AG04450 (cell line): ENCODE data around the gene ATG2A. TPM values are rescaled to one million over a fixed set of nuclear protein-coding genes. Genes with fewer than 3 reads are reported as not detected.

Source experiments
- CTCF ChIA-PET: fragments of 300-600, 350-600 bp; formaldehyde crosslinking; extraction: SDS; loops from one replicate; lab custom pipeline; 2022; ENCODE audit warnings: antibody characterized with exemption, inconsistent platforms; lab: Charles Lee
- POLR2A ChIA-PET: fragments of 350-600 bp; formaldehyde crosslinking; extraction: SDS; loops from one replicate; lab custom pipeline; 2021; ENCODE audit warnings: antibody characterized with exemption, inconsistent platforms; lab: Yijun Ruan, JAX
- DNase-seq: peaks from one replicate; pipeline ENCODE4 v3.0.0-alpha.2; 2011; ENCODE audit warnings: low read depth, low spot score
- H3K27ac ChIP-seq: one replicate; pipeline ENCODE4 v1.5.1; 2012; ENCODE audit warnings: low read depth, low read length, control low read depth
- H3K27me3 ChIP-seq: one replicate; pipeline ENCODE4 v1.6.0; 2012; ENCODE audit warnings: low read length; ENCODE audit not compliant: control insufficient read depth, insufficient read depth
- H3K4me3 ChIP-seq: 2 replicates; pipeline ENCODE4 v1.5.1; 2011; ENCODE audit warnings: mild to moderate bottlenecking, low read depth, low read length, control low read depth
- H3K9me3 ChIP-seq: 2 replicates; pipeline ENCODE4 v1.5.1; 2012; ENCODE audit warnings: low read length; ENCODE audit not compliant: control insufficient read depth, insufficient read depth
- CTCF ChIP-seq: IDR thresholded peaks from 2 replicates; pipeline ENCODE4 v1.5.1; 2011; ENCODE audit warnings: low read depth, low read length, control low read depth, inconsistent platforms
- polyA plus RNA-seq: library from polyadenylated mRNA; depleted of rRNA; stranded (reverse); fragments of >200 nt; gene quantifications from 2 replicates; pipeline ENCODE4 v1.2.3, GENCODE V29; 2011

ATG2A gene
- polyA plus RNA-seq, 1 experiment = 3.7 TPM

GRCh38 chr11:64898076-64898445 lies 18.9 kb downstream of the ATG2A start:
- ChIA-PET CTCF (no interaction called here), POLR2A (interaction anchor here (0.6 kb wide), 1 partner anchor 56 kb away, joined by 4 read pairs; no protein-coding TSS in a partner anchor)
- Histone ChIP-seq H3K9me3 (no peaks in the 10 kb centered on the region; the same call in 1 of the 2 replicates), H3K27me3 (no peaks in the 10 kb centered on the region), H3K4me3 (no peak overlapping the region), H3K27ac (no peak overlapping the region)
- DNase-seq = no peak
- no peak for TF ChIP-seq CTCF

GRCh38 chr11:64897381-64898075 lies 19.5 kb downstream of the ATG2A start:
- TF ChIP-seq CTCF = no peak
- DNase-seq = no peak
- POLR2A ChIA-PET = interaction anchor here (0.7 kb wide), 1 partner anchor 99 kb away, joined by 5 read pairs; the partner anchor contains the start of gene BATF2
- no peaks in the 10 kb centered on the region; the same call in 1 of the 2 replicates for H3K9me3 ChIP-seq
- no peak overlapping the region for H3K27ac ChIP-seq
- no peaks in the 10 kb centered on the region for H3K27me3 ChIP-seq
- no peak overlapping the region for H3K4me3 ChIP-seq
- CTCF ChIA-PET = interaction anchor here (1.1 kb wide), 1 partner anchor 10 kb away, joined by 4 read pairs; no protein-coding TSS in a partner anchor

DNA sequence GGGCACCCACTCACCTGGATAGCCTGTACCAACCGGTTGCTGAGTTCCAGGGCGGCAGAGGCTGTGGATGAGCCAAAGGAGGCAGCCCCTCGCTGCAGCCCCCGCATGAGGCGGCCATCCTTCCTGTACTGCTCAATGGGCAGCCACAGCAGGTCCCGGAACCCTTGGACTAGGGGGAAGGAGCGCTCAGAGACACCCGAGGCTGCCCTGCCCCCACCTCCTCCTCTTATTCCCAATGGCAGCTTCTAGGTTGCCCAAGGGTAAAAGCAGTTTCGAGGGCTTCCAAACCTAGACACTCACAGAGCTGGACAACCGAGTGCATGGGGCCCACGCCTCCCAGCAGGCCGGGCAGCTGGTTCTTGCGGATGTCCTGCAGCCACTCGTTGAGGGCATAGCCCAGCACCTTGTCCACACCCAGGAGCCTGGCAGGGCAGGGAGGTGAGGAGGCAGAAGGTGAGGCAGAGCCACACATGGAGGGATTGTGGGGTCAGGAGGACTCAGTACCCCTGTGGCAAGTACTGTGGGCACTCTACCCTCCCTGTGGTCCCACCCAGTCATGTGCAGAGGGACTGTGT lies 20.5 kb downstream of the ATG2A start:
- H3K9me3 ChIP-seq = no peaks in the 10 kb centered on the region; the same call in 1 of the 2 replicates
- ChIA-PET CTCF (interaction anchor here (1.1 kb wide), 1 partner anchor 9 kb away, joined by 4 read pairs; no protein-coding TSS in a partner anchor), POLR2A (interaction anchor here (0.6 to 0.7 kb wide), 2 partner anchors 70 to 100 kb away, joined by 3 to 5 read pairs; partner anchors contain the start of gene BATF2)
- H3K27me3 ChIP-seq = no peaks in the 10 kb centered on the region
- H3K4me3 ChIP-seq = no peak overlapping the region
- no peak for DNase-seq
- TF ChIP-seq CTCF = no peak
- no peak overlapping the region for H3K27ac ChIP-seq

DNA sequence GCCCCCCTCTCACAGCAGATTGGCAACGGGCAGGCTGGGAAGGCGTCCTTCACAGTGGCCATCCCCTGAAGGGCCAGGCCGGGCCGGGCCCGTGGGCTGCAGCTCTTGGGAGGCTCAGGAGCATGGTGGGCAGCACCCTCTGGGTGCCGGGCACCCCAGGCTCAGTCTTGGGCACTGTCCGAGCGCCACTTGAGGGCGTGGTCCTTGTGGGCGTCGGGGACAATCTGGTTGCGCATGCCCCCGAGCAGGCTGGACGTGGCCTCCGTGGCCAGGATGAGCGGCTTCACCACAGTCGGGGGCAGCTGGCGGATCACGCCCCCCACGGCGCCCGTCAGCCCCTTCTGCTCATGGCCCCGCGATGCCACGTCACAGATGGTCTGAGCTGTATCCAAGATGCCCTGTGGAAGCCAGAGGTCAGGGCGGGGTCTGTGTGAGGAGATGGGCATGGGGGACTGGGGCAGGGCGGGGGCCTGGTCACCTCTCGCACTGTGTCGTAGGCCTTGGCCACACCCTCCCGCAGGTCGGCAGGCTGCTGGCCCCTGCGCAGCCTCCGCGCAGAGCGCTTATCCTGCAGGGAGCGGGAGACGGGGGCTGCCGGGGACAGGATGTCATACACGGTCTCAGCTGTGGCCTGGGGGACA lies 22.1 kb downstream of the ATG2A start:
- no peak for TF ChIP-seq CTCF
- ChIA-PET CTCF (interaction anchor here (0.5 to 4.1 kb wide), 13 partner anchors 10 to 108 kb away, joined by 3 to 82 read pairs (median 5); partner anchors contain the start of gene CDC42BPG), POLR2A (interaction anchor here (0.6 kb wide), 1 partner anchor 43 kb away, joined by 3 read pairs; no protein-coding TSS in a partner anchor)
- DNase-seq = no peak
- Histone ChIP-seq H3K4me3 (no peak overlapping the region), H3K27me3 (no peaks in the 10 kb centered on the region), H3K27ac (no peak overlapping the region), H3K9me3 (no peaks in the 10 kb centered on the region; the same call in 1 of the 2 replicates)
